DMS53 treated with DMSO at 0.1 percent for 48 hours (cell line): ENCODE data around the gene SETD5.
"Not testable (repeated sequence)": the region's sequence is repeated elsewhere in the genome, so short reads cannot be mapped to it uniquely, and the experiment has no call there.

Source experiments
- DNase-seq: peaks from one replicate; lab custom pipeline; 2025; ENCODE audit not compliant: unreplicated experiment; lab: John Stamatoyannopoulos, UW

The SETD5 gene

DNA sequence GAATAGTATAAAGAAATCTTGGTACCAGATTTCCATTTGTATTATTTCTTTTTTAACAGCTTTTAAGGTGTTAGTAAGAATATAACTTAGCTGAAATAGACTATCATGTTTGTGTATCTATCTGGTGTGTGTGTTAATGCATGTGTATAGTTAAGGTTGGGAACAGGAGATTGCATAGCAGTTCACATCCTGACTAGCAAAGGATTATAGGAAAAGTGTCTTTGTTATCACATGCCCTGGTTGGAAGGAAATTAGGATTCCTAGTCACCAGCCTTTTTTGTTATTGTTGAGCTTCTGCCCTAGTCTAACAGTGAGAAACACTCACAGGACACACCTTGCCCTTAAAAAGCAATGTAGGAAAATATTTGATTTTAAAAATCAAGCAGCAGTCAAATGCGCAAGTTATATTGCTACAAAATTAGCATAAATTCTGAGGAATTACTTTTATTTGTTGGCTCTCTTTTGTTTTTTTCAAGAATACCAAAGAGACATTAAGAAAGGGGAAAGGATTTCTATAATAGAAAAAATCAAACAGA, 58.2 kb downstream of the SETD5 start:
- no peak for DNase-seq

DNA sequence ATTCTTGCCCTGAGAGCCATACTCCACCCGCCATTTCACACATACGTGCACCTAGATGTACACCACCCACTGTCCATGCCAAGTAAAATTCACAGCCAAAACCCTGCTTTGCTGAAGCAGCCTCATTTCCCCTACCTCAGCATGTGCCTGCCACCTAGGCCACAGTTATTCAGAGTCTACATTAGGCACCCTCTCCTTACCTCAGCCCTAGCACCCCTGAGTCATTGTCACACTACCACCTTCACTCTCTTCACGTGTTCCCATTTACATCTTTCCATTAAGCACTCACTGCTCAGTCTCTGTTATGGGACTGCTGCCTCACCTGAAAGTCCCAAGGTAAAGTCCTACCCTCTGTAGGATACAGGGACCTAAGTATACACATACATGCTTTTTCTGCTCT, 70.0 kb downstream of the SETD5 start:
- DNase-seq = no peak

- DNase-seq = no peak
Measured at GRCh38 chr3:9468460-9468859, 71.0 kb downstream of the SETD5 start.

GRCh38 chr3:9469986-9470385, 72.6 kb downstream of the SETD5 start:
- DNase-seq = no peak

DNA sequence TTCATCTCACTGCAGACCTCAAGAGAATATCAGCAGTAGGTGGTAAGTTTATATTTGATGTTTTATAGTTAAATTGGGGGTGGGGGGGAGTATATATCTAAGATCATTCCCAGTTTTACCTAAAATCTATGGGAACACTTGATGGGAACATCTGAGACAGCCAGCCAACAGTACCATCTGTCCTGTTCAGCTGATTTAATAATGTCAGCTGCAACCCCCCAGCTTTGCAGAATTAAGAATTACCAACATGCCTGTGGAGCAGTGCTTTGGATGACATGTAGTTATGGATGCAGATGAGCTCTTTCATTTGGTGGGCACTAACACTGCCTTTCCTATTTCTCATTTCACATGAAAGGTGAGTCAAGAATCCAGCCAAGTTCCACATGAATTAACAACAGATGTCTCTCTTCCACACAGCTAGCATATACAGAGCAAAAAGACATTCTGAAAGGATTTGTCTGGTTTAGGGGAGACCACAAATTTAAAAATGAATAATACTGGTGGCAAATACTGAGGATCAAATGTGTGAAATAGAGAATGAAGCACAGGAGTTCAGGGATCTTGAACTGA, 76.2 kb downstream of the SETD5 start:
- DNase-seq = no peak

DNA sequence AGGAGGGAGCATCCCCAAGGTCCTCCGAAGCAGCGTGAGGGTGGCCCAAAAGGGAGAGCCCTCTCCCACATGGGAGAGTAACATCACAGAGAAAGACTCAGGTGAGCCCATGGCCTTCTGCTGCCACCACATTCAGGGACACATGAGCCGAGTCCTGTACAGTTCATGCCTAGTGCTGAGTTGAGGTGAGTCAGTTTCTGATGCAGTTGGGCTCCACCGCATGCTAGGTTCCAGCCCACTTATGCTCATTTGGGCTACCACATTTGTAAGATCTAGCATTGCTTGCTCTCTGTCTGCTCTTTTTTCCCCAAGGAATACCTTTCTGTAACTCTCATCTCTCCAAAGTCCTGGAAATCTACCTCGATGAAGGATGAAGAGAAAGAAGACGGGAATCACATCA, 77.1 kb downstream of the SETD5 start:
- DNase-seq = no peak

GRCh38 chr3:9476935-9477334, 79.5 kb downstream of the SETD5 start:
- DNase-seq = no peak

DNA sequence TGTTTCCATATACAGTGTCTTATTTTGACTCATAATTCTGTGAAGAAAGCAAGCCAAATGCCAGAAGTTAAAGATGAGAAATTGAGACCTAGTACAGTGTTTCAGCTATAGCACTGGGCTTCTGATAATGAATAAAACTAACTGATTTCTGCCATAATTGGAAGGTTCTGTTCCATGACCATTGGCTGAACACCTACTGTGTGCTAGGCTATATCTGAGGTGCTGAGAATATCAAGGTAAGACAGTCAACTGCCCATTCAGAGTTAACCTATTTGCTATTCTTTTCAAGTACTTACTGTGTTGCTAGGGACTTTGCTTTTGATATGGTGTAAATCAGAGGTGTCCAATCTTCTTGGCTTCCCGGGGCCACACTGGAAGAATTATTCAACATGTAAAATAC, 82.8 kb downstream of the SETD5 start:
- no peak for DNase-seq

GRCh38 chr3:9485248-9485647, 87.8 kb downstream of the SETD5 start:
- no peak for DNase-seq

DNA sequence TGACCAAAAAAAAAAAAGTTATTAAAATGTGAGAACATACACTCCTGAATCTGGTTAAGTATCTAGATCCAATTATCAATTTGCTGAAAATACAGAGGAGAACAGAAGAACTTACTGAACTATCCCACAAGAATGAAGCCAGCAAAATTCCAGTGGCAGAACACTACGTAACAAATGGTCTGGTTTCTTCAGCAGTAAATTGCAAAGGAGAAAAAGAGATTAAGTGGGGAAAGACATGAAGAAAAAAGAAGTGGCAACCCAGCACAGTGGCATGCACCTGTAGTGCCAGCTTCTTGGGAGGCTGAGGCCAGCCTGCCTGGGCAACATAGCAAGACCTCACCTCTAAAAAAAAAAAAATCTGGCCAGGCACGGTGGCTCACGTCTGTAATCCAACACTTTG, 94.1 kb downstream of the SETD5 start:
- no peak for DNase-seq

DNA sequence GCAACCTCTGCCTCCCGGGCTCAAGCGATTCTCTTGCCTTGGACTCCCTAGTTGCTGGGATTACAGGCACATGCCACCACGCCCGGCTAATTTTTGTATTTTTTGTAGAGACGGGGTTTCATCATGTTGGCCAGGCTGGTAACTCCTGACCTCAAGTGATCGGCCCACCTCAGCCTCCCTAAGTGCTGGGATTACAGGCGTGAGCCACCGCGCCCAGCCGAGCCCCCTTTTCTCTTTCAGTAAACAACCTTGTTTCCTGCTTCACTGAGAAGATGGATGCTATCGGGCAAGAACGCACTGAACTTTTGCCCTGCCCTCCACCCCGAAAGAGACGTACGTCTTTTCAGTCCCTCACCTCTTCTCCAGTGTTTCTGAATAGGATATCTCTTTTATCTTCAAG, 96.6 kb downstream of the SETD5 start:
- not testable (repeated sequence) for DNase-seq

GRCh38 chr3:9496893-9497292, 99.5 kb downstream of the SETD5 start:
- no peak for DNase-seq

DNA sequence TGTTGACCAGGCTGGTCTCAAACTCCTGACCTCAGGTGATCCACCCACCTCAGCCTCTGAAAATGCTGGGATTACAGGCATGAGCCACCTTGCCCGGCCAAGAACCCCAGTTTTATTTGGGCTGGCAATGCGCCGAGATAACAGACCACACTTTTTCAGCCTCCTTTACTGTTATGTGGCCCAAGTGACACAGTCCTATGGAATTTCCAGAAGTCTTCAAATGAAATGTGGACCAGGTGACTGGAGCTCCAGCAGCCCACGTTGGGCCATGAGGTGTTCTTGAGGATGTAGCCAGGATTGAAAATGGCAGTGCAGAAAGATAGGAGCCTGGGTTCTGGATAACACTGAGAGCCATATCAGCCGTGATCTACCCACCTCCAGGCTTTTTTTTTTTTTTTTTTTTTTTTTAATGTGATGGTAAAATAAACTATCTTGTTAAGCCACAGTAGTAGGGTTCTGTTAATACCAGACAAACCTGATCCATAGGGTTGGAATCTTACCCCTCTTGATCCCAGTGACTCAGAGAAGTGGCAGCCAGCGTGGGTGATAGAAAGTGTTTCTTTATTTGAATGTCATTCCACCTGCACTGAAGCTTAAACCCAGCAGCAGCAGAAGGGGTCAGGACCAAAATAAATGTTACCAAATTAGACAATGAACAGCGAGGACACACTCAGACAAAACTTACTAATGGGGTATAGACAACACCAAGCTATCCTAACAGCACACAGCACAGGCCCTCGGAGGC, 100.6 kb downstream of the SETD5 start:
- no peak for DNase-seq

GRCh38 chr3:9498781-9499180, 101.4 kb downstream of the SETD5 start:
- no peak for DNase-seq

- no peak for DNase-seq
Measured at GRCh38 chr3:9499455-9500107, 102.2 kb downstream of the SETD5 start.

DNA sequence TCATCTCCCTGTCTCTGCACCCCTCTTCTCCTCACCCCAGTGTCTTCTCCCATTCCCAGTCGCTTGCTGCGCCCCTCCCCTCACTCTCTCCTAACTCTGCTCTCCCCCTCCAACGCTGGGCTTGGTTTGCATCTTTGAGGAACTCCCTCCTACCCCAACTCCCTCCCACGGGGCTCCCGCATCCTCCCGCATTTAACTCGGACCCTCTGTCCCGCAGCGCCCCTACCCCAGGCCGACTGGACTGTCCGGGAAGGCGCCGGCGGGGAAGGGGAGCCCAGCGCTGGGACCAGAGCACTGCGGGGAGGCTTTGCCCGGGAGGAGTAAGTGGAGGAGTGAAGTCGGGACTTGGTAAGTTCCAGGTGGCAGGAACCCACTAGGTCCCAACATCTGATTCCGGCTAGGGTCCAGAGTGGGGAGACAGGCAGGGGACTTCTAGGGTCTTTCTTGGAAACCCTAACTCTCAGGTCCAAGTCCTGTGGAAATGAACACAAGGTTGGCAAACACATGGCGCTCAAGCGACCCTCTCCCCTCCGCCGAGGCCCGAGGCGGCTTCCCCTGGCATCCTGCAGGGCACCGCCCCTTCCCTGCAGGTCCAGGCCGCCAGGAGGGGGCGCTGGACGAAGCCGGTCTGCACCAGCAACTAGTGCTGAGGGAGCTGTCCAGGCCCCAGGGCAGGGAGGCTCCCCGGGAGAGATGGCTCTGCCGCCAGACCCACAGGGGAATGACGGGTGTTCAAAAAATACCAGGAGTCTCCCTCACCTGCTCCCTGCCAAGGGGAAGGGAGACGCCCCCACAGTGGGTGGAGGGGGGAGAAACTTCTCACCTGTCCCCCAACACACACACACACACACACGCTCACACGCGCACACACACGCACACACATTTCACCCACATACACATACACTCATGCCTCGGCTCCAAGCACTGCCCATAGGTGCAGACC, 103.0 kb downstream of the SETD5 start:
- DNase-seq = no peak

GRCh38 chr3:9501226-9501625, 103.8 kb downstream of the SETD5 start:
- DNase-seq = no peak

- peak; percentile 10 for DNase-seq
Measured at GRCh38 chr3:9503283-9503682, 105.9 kb downstream of the SETD5 start.

- DNase-seq = no peak
Measured at GRCh38 chr3:9507586-9508578, 110.5 kb downstream of the SETD5 start.

- no peak for DNase-seq
Measured at GRCh38 chr3:9508781-9509180, 111.4 kb downstream of the SETD5 start.
